ENCODE data around the gene CNIH4. TPM values are rescaled to one million over a fixed set of nuclear protein-coding genes. Genes with fewer than 3 reads are reported as not detected.

CNIH4 gene
- total RNA-seq (2022; extraction: Qiagen RNA extraction; ENCODE audit: low read depth), result 91.5 to 106 TPM (median 100 TPM) in 5 replicates

DNA sequence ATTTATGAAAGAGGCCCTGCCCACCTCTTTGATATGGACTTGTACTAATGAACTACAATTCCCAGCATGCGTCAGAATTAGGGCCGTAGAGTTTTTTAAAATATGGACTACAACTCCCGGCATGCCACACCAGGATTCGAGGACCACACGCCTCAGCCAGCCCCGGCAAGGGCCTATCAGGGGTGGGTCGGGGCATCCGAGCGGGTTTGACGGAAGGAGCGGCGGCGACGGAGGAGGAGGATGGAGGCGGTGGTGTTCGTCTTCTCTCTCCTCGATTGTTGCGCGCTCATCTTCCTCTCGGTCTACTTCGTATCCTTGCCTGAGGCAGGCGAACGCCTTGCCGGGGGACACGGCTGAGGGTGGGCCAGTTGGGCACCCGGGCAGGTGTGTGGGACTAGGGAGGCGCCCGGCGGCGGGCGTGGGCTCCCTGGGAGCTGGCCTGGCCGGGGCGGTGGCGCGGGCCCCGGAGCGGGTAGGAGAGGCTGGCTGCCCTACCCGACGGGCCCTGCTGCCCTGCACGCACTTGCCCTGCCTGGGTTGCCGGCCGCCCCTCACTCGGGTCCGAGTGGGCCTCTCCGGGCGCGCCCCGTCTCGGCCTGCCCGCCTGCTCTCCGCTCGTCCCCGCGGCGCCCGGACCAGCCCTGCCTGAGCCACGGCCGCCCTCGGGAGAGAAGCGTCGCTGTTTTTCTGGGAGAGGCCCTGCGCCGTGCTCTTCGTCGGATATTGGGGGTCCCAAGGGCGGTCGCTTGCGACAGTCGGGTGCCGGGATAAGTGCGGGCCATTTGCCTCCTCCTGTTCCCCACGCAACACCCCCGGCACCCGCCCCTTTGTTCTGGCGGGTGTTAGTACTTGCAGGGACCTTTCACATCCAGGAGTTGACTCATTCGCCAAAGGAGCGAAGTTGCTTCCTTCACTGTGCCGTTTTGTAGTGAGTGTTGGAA lies at the start of gene CNIH4:
Gene CNIH4 (plus strand): TSS at position 195 of the 941 bp plus-strand sequence. CDS start 46 bp downstream, at position 241.

DNA sequence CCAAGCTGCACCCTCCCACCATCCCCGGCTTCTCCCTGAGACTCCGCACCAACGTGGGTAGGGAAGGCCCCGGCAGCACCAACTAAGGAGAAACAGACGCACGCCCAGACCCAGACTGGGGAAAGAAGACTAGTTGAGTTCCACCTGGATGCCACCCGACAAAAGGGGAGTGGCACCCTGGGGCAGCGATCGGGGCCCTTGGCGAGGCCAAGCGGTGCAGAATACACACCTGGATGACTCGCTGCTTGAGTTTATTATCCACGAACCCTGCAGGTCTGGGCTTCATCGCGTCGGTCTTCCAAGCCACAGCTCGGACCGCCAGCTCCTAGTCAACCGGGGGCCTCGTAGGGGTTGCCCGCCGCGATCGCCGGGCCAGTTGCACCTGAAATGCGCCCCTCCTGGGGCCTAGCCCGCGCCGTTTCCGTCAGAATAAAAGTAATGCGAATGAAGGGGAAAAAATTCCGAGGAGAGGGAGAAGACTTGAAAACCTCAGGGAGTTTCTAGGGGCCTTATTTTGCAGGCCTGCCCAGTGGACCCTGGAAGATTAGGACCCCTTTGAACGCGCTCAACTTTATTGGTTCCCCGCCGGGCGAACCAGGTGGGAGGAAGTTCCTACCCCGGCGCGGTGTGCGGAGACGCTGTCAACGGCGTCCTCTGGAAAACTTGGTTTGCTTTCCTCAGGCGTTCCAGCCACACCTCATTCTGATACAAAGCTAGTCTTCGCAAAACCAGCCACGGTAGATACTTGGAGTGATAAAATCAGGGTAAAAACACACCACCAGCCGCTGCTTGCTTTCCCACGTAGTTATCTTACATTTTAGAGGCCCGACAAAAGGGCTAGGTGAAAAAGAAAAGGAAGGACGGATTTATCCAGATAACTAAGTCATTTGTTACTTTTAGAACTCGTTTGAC lies 26.6 kb upstream of the CNIH4 start, which contains the start of gene NVL:
Gene NVL (minus strand): TSS at position 331 of the 912 bp plus-strand sequence. CDS start 45 bp downstream, at position 286.

Other genes starting within 250 kb of the CNIH4 start
- gene FBXO28, start 242.8 kb upstream of the CNIH4 start, total RNA-seq (2022; extraction: Qiagen RNA extraction; ENCODE audit: low read depth), result 22.9 to 28.6 TPM (median 25.7 TPM) in 5 replicates
- gene DEGS1, start 173.6 kb upstream of the CNIH4 start, total RNA-seq (2022; extraction: Qiagen RNA extraction; ENCODE audit: low read depth), result 123 to 141 TPM (median 129 TPM) in 5 replicates
- 18.4 to 25.0 TPM (median 19.8 TPM) in 5 replicates for gene NVL, start 26.7 kb upstream of the CNIH4 start, total RNA-seq (2022; extraction: Qiagen RNA extraction; ENCODE audit: low read depth)
- gene WDR26, start 77.9 kb downstream of the CNIH4 start, total RNA-seq (2022; extraction: Qiagen RNA extraction; ENCODE audit: low read depth), result 37.2 to 45.3 TPM (median 40.1 TPM) in 5 replicates